Progenitor cell of endocrine pancreas (in vitro differentiated cells): ENCODE measurements around the gene AKTIP. TPM values are rescaled to one million over a fixed set of nuclear protein-coding genes. Genes with fewer than 3 reads are reported as not detected.

ENCODE experiments used
- DNase-seq: peaks from one replicate; pipeline ENCODE4 v3.0.0; 2021; ENCODE audit warnings: low spot score; ENCODE audit not compliant: unreplicated experiment
- H3K27ac Mint-ChIP-seq: 2 replicates; pipeline ENCODE4 v1.8.0; 2021; ENCODE audit warnings: mild to moderate bottlenecking, moderate library complexity, mixed read lengths
- H3K27me3 Mint-ChIP-seq: 2 replicates; pipeline ENCODE4 v1.8.0; 2021; ENCODE audit warnings: mixed read lengths
- H3K36me3 Mint-ChIP-seq: 2 replicates; pipeline ENCODE4 v1.8.0; 2022; ENCODE audit warnings: mixed read lengths; ENCODE audit not compliant: insufficient read depth
- H3K4me1 Mint-ChIP-seq: 2 replicates; pipeline ENCODE4 v1.8.0; 2021; ENCODE audit warnings: low read depth, mixed read lengths
- H3K4me3 Mint-ChIP-seq: 2 replicates; pipeline ENCODE4 v1.8.0; 2021; ENCODE audit warnings: low read depth, mild to moderate bottlenecking, moderate library complexity, mixed read lengths
- H3K9me3 Mint-ChIP-seq: 2 replicates; pipeline ENCODE4 v1.8.0; 2021; ENCODE audit warnings: low read depth, mixed read lengths
- CTCF ChIP-seq: fragments of 200-600 bp; sonication (generic); IDR thresholded peaks from one replicate; pipeline ENCODE4 v1.5.0; 2021; ENCODE audit warnings: antibody characterized with exemption, mild to moderate bottlenecking; ENCODE audit not compliant: unreplicated experiment
- total RNA-seq: library from RNA; stranded (reverse); gene quantifications from 2 replicates; pipeline ENCODE4 v1.2.1, GENCODE V29; 2021

The AKTIP gene
- total RNA-seq, 1 donor from 2014 or later = 36.5 TPM

- no peaks in the 10 kb centered on the region for H3K9me3 Mint-ChIP-seq
- no peak overlapping the region for H3K4me3 Mint-ChIP-seq
- peaks cover 20% of the 10 kb centered on the region for H3K36me3 Mint-ChIP-seq
- no peak for DNase-seq
- H3K27me3 Mint-ChIP-seq = no peaks in the 10 kb centered on the region
- no peak for TF ChIP-seq CTCF
- no peaks in the 10 kb centered on the region for H3K4me1 Mint-ChIP-seq
- H3K27ac Mint-ChIP-seq = no peak overlapping the region
These were observed 26.1 kb downstream of the AKTIP start for GRCh38 chr16:53476867-53477266.

- DNase-seq = no peak
- no peak for TF ChIP-seq CTCF
- Mint-ChIP-seq H3K27me3 (no peaks in the 10 kb centered on the region), H3K4me1 (no peaks in the 10 kb centered on the region), H3K9me3 (no peaks in the 10 kb centered on the region), H3K27ac (no peak overlapping the region), H3K36me3 (peaks cover 11% of the 10 kb centered on the region), H3K4me3 (no peak overlapping the region)
These were observed 37.3 kb downstream of the AKTIP start for GRCh38 chr16:53465606-53466280.

GRCh38 chr16:53458635-53459034 is 44.4 kb downstream of the AKTIP start:
- Mint-ChIP-seq H3K4me3 (no peak overlapping the region), H3K27me3 (no peaks in the 10 kb centered on the region), H3K9me3 (no peaks in the 10 kb centered on the region), H3K4me1 (no peaks in the 10 kb centered on the region), H3K36me3 (peaks cover 20% of the 10 kb centered on the region), H3K27ac (no peak overlapping the region)
- no peak for DNase-seq
- TF ChIP-seq CTCF = no peak

- Mint-ChIP-seq H3K9me3 (no peaks in the 10 kb centered on the region), H3K27me3 (no peaks in the 10 kb centered on the region), H3K4me3 (no peak overlapping the region), H3K36me3 (peaks cover 20% of the 10 kb centered on the region), H3K27ac (no peak overlapping the region), H3K4me1 (no peaks in the 10 kb centered on the region)
- TF ChIP-seq CTCF = no peak
- no peak for DNase-seq
These were observed 45.3 kb downstream of the AKTIP start for GRCh38 chr16:53457670-53458069.

- no peak for DNase-seq
- no peak overlapping the region for H3K4me3 Mint-ChIP-seq
- no peaks in the 10 kb centered on the region for H3K9me3 Mint-ChIP-seq
- TF ChIP-seq CTCF = no peak
- H3K4me1 Mint-ChIP-seq = no peaks in the 10 kb centered on the region
- no peak overlapping the region for H3K27ac Mint-ChIP-seq
- no peaks in the 10 kb centered on the region for H3K27me3 Mint-ChIP-seq
- H3K36me3 Mint-ChIP-seq = peaks cover 18% of the 10 kb centered on the region
These were observed 46.4 kb downstream of the AKTIP start for GRCh38 chr16:53456625-53457024.
